ENCODE measurements around the gene SH2D3A. TPM values are rescaled to one million over a fixed set of nuclear protein-coding genes. Genes with fewer than 3 reads are reported as not detected.

The SH2D3A gene
- total RNA-seq, 1 donor from 2014 or later = 17.4 TPM

DNA sequence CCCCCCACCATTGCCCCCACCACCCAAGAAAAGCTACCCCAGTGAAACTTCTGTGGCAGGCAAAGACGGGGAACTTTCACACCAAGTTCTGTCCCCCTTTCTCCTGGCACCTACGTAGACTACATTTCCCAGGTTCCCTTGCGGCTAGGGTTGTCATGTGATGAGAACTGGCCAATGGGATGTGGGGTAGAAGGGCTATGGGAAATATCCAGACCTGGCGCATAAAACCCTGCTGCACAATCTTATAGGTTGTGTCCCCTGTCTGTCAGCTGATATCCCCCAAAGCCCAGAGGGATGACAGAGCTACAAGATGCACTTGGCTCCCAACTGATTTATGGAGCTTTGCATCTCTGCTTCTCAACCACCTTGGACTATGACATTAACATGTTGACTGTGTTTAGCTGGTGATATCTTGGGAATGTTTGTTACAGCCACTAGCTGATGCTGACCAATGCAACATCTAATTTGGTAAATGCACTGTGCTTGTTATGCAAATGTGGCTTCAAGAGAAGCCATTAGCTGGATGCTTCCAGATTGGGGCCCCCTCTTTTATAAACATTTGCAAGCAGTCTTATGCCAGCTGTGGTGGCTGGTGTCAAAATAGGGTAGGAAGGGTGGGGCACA is 6.1 kb downstream of the SH2D3A start:
- no peaks in the 10 kb centered on the region for H3K36me3 Mint-ChIP-seq
- no peak overlapping the region for H3K4me3 Mint-ChIP-seq
- TF ChIP-seq, protein P1, sequence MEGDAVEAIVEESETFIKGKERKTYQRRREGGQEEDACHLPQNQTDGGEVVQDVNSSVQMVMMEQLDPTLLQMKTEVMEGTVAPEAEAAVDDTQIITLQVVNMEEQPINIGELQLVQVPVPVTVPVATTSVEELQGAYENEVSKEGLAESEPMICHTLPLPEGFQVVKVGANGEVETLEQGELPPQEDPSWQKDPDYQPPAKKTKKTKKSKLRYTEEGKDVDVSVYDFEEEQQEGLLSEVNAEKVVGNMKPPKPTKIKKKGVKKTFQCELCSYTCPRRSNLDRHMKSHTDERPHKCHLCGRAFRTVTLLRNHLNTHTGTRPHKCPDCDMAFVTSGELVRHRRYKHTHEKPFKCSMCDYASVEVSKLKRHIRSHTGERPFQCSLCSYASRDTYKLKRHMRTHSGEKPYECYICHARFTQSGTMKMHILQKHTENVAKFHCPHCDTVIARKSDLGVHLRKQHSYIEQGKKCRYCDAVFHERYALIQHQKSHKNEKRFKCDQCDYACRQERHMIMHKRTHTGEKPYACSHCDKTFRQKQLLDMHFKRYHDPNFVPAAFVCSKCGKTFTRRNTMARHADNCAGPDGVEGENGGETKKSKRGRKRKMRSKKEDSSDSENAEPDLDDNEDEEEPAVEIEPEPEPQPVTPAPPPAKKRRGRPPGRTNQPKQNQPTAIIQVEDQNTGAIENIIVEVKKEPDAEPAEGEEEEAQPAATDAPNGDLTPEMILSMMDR (conservative IDR thresholded peaks at IDR 0.05) = no peak
- peaks cover 2% of the 10 kb centered on the region for H3K4me1 Mint-ChIP-seq (ENCODE audit: unreplicated experiment)
- H3K27me3 Mint-ChIP-seq = peaks cover 8% of the 10 kb centered on the region
- no peak overlapping the region for H3K27ac Mint-ChIP-seq
- no peak for DNase-seq (ENCODE audit: extremely low spot score, unreplicated experiment)
- H3K9me3 Mint-ChIP-seq = no peaks in the 10 kb centered on the region

DNA sequence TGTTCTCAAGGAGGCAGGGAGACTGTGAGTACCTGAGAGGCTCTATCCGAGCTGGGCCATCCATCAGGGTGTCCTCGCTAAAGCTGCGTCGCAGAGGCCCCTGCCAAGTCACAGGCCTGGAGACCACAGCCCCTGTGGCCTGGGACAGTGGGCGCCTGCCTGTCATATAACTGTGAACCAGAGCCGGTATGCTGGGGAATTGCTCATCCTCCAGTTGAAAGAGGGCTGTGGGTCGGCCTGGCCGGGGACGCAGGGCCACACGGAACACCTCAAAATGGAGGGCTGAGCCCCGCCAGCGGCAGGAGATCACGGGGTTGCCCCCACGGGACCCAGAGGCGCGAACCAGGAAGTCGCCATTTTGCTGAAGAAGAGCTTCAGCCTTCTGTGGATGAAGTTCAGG is 6.6 kb downstream of the SH2D3A start:
- Mint-ChIP-seq H3K27me3 (peaks cover 3% of the 10 kb centered on the region), H3K9me3 (no peaks in the 10 kb centered on the region), H3K4me3 (no peak overlapping the region), H3K36me3 (no peaks in the 10 kb centered on the region), H3K27ac (no peak overlapping the region), H3K4me1 (ENCODE audit: unreplicated experiment) (no peaks in the 10 kb centered on the region)
- TF ChIP-seq, protein P1 (conservative IDR thresholded peaks at IDR 0.05) = no peak
- no peak for DNase-seq (ENCODE audit: extremely low spot score, unreplicated experiment)

DNA sequence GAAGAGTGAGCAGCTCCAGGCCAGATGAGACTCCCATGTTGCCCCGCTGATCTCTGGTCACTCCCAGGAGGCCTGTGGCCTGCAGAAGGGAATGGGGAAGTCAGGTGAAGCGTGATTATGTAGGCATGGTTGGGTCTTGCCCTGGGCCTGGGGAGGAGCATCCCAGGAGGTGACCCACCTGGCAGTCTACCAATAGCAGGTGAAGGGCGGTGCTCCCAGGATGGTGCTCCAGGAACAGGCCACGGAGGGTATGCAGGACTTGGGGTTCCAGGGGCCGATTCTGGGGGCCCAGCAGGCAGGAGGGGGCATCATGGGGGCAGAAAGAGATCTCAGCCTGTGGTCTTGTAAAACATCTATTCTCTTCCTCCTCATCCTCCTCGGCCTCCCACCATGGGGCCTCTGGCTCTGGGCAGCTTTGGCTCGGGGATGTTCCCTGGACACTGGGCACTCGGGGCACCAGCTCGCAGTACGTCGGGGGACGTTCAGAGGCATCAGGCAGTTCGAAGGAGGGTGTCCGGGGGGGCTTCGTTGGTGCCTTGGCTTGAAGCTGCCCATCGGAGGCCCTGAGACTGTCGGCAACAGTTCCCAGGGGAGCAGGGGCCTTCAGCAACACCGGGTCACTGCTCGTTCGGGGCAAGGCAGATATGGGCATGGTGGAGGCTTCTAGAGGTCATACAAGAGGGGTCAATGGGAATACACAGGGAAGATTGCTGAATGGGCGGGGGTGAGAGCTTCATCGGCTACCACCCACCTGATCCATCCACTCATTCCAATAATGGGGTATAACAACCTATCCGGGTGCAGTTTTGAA is 12.4 kb downstream of the SH2D3A start:
- no peak for DNase-seq (ENCODE audit: extremely low spot score, unreplicated experiment)
- TF ChIP-seq, protein P1 (conservative IDR thresholded peaks at IDR 0.05) = no peak
- Mint-ChIP-seq H3K4me3 (no peak overlapping the region), H3K27ac (peak overlapping the region; percentile 11), H3K36me3 (peaks cover 4% of the 10 kb centered on the region), H3K4me1 (ENCODE audit: unreplicated experiment) (peaks cover 4% of the 10 kb centered on the region), H3K9me3 (no peaks in the 10 kb centered on the region), H3K27me3 (no peaks in the 10 kb centered on the region)

DNA sequence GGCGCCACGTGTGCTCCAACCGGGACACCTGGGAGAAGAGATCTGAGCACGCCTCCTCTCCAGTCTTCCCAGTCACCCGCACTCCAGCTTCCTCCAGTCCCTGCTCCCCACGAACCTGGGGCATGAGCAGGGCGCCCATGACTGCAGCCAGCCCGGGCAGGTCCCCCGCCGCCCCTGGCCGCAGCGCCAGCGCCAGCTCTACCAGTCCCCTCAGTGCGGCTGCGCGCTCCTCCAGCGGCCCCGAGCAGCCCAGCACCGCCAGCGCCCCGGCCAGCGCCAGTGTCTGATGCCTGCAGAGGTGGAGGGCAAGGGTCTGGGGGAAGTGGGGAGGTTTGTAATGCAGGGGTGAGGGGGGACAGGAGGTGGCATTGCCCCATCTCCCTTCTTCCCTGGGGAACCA is 13.1 kb downstream of the SH2D3A start:
- TF ChIP-seq, protein P1 (conservative IDR thresholded peaks at IDR 0.05) = no peak
- DNase-seq (ENCODE audit: extremely low spot score, unreplicated experiment) = no peak
- Mint-ChIP-seq H3K27ac (no peak overlapping the region), H3K9me3 (no peaks in the 10 kb centered on the region), H3K27me3 (no peaks in the 10 kb centered on the region), H3K36me3 (peaks cover 11% of the 10 kb centered on the region), H3K4me3 (no peak overlapping the region), H3K4me1 (ENCODE audit: unreplicated experiment) (peaks cover 4% of the 10 kb centered on the region)

DNA sequence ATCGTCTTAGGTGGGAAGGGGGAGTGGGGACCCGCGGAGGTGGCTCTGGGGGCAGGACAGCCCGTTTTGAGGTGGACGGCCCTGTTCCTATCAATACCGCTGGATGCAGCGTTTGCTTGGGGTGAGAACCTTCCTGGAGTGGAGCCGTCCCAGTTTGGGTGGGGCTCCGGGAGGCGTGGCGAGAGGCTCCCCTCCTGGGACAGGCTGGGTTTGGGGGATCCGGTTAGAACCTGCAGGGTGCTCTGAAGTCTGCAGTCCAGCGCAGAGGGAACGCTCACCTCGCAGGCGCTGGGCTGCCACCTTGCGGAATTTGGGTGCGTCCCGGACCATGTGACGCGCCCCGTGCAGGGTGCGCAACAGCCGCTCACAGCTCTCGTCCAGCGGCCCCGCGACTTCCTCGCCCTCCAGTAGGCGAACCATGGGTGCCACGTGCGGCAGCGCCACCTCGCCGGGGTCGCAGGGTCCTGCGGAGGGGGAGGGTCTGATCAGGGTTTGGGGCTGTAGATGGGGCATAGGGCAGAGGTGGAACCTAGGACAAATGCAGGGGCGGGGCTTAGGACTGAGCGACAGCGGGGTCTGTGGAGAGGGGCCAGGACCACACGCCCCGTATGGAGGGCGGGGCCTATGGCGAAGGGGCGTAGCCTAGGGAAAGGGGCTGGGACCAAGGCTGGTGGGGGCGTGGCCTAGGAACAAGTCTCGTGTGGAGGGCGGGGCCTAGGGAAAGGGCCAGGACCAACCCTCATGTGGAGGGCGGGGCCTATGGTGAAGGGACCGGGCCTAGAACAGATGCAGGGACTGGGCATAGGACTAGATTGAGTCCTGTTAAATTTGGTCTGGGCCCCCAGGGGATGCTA is 13.8 kb downstream of the SH2D3A start:
- no peaks in the 10 kb centered on the region for H3K9me3 Mint-ChIP-seq
- H3K36me3 Mint-ChIP-seq = peaks cover 11% of the 10 kb centered on the region
- peak overlapping the region; percentile 84 for H3K4me3 Mint-ChIP-seq
- peaks cover 4% of the 10 kb centered on the region for H3K4me1 Mint-ChIP-seq (ENCODE audit: unreplicated experiment)
- peak; percentile 81 for DNase-seq (ENCODE audit: extremely low spot score, unreplicated experiment)
- peak overlapping the region; percentile 90 for H3K27ac Mint-ChIP-seq
- H3K27me3 Mint-ChIP-seq = no peaks in the 10 kb centered on the region
- TF ChIP-seq, protein P1 (conservative IDR thresholded peaks at IDR 0.05) = peak; percentile 45

Measured in type B pancreatic cell (in vitro differentiated cells).